Gastroesophageal sphincter (tissue), 3 donors: ENCODE results near the gene BRIP1.

Source experiments
- CTCF ChIP-seq, 4 experiments: fragments of 200-600 bp in 2 of 4; fragments of 450-650 bp in 2 of 4; sonication (generic) in 1 of 4; IDR thresholded peaks; one replicate each; pipeline ENCODE4 v1.5.1; 2017 to 2019; ENCODE audit warnings: antibody characterized with exemption in 4 of 4, mild to moderate bottlenecking in 2 of 4, moderate library complexity in 2 of 4
- EP300 ChIP-seq: sonication (generic); formaldehyde crosslinking; IDR thresholded peaks from one replicate; pipeline ENCODE4 v1.6.1; 2017; ENCODE audit warnings: antibody characterized with exemption, mild to moderate bottlenecking
- POLR2A ChIP-seq, 2 donors: fragments of 450-650 bp; IDR thresholded peaks; one replicate each; pipeline ENCODE4 v1.6.1; 2017; ENCODE audit warnings: antibody characterized with exemption in 2 of 2, mild to moderate bottlenecking in 2 of 2, moderate library complexity in 1 of 2
- POLR2AphosphoS5 ChIP-seq: sonication (generic); formaldehyde crosslinking; IDR thresholded peaks from one replicate; pipeline ENCODE4 v1.6.1; 2017; ENCODE audit warnings: antibody characterized with exemption

GRCh38 chr17:61753696-61754095 is 109.6 kb downstream of the BRIP1 start:
- TF ChIP-seq POLR2A (IDR thresholded peaks at IDR 0.05) = no peak
- no peak for TF ChIP-seq CTCF (IDR thresholded peaks at IDR 0.05)
- TF ChIP-seq EP300 = no peak
- TF ChIP-seq POLR2AphosphoS5 = no peak
